Measurements from ENCODE around the gene DISP2.

Gene DISP2

GRCh38 chr15:40313531-40314398 lies 44.3 kb upstream of the DISP2 start:
- DNase-seq (ENCODE audit: low read depth) = no peak
- no peak for TF ChIP-seq CTCF (IDR thresholded peaks at IDR 0.05; ENCODE audit: low read depth, low read length, missing control alignments)
- no peak overlapping the region for H3K4me3 ChIP-seq (ENCODE audit: low read depth, low read length)
- in situ Hi-C loops (cut with HindIII; ENCODE audit: low sequenced_read_pairs) = no loop called here

- in situ Hi-C loops (cut with HindIII; ENCODE audit: low sequenced_read_pairs) = no loop called here
- no peak for DNase-seq (ENCODE audit: low read depth)
- no peak overlapping the region for H3K4me3 ChIP-seq (ENCODE audit: low read depth, low read length)
- TF ChIP-seq CTCF (IDR thresholded peaks at IDR 0.05; ENCODE audit: low read depth, low read length, missing control alignments) = no peak
Observed at GRCh38 chr15:40314723-40315276, 43.2 kb upstream of the DISP2 start.

GRCh38 chr15:40316931-40317330 lies 41.1 kb upstream of the DISP2 start:
- DNase-seq (ENCODE audit: low read depth) = no peak
- TF ChIP-seq CTCF (IDR thresholded peaks at IDR 0.05; ENCODE audit: low read depth, low read length, missing control alignments) = no peak
- in situ Hi-C loops (cut with HindIII; ENCODE audit: low sequenced_read_pairs) = no loop called here
- H3K4me3 ChIP-seq (ENCODE audit: low read depth, low read length) = no peak overlapping the region

GRCh38 chr15:40317580-40317979 lies 40.4 kb upstream of the DISP2 start:
- TF ChIP-seq CTCF (IDR thresholded peaks at IDR 0.05; ENCODE audit: low read depth, low read length, missing control alignments) = no peak
- in situ Hi-C loops (cut with HindIII; ENCODE audit: low sequenced_read_pairs) = no loop called here

GRCh38 chr15:40320409-40320808 lies 37.6 kb upstream of the DISP2 start:
- TF ChIP-seq CTCF (IDR thresholded peaks at IDR 0.05; ENCODE audit: low read depth, low read length, missing control alignments) = no peak
- no peak overlapping the region for H3K4me3 ChIP-seq (ENCODE audit: low read depth, low read length)
- no peak for DNase-seq (ENCODE audit: low read depth)
- in situ Hi-C loops (cut with HindIII; ENCODE audit: low sequenced_read_pairs) = loop anchor here (5.0 kb wide), 1 partner anchor 102 kb away; no protein-coding TSS in a partner anchor

More at GRCh38 chr15:40317580-40317979, 40.4 kb upstream of the DISP2 start:
- no peak for DNase-seq (ENCODE audit: low read depth)
- H3K4me3 ChIP-seq (ENCODE audit: low read depth, low read length) = no peak overlapping the region

- no peak for DNase-seq (ENCODE audit: low read depth)
- in situ Hi-C loops (cut with HindIII; ENCODE audit: low sequenced_read_pairs) = loop anchor here (5.0 kb wide), 1 partner anchor 101 kb away; no protein-coding TSS in a partner anchor
- no peak overlapping the region for H3K4me3 ChIP-seq (ENCODE audit: low read depth, low read length)
- peak; percentile 93 for TF ChIP-seq CTCF (IDR thresholded peaks at IDR 0.05; ENCODE audit: low read depth, low read length, missing control alignments)
Observed at GRCh38 chr15:40320931-40321371, 37.1 kb upstream of the DISP2 start.
